ENCODE data around the gene GTF2F1. TPM values are rescaled to one million over a fixed set of nuclear protein-coding genes. Genes with fewer than 3 reads are reported as not detected.

The GTF2F1 gene
- total and polyA plus RNA-seq, 4 donors = 7.4 to 24.4 (median 16.8) TPM

DNA sequence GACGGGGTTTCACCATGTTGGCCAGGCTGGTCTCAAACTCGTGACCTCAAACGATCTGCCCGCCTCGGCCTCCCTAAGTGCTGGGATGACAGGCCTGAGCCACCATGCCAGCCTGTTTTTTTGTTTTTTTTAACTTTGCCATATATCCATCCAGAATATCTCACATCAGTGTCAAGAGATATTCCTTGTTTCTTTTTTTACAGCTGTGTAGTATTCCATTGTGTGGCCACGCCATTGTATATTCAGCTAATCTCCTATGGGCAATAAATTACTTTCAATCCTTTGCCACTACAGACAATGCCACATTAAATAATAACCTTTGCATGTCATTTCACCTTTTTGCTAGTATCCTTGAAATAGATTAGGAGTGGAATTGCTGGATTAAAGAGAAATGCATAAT, 16.4 kb upstream of the GTF2F1 start:
- no peak overlapping the region for H3K27ac ChIP-seq (ENCODE audit: low read depth in 1 of 2, low read length in 2 of 2)
- no peak overlapping the region for H3K4me3 ChIP-seq (ENCODE audit: low read depth in 1 of 3, low read length in 3 of 3)
- WGBS = 96% methylated on average over 6 of the region's 6 CpGs
- H3K9me3 ChIP-seq (ENCODE audit: control insufficient read depth in 4 of 4, low read length in 3 of 4) = no peaks in the 10 kb centered on the region
- TF ChIP-seq GABPA (IDR thresholded peaks at IDR 0.05 in 1 of 2, conservative IDR thresholded peaks at IDR 0.05 in 1 of 2) (no peak), JUND (IDR thresholded peaks at IDR 0.05) (no peak), RAD21 (IDR thresholded peaks at IDR 0.05) (no peak), YY1 (IDR thresholded peaks at IDR 0.05) (no peak), FOXA2 (IDR thresholded peaks at IDR 0.05) (no peak), ATF3 (IDR thresholded peaks at IDR 0.05) (no peak)
- TF ChIP-seq, protein P1, sequence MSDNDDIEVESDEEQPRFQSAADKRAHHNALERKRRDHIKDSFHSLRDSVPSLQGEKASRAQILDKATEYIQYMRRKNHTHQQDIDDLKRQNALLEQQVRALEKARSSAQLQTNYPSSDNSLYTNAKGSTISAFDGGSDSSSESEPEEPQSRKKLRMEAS (IDR thresholded peaks at IDR 0.05) = no peak
- no peak for DNase-seq (ENCODE audit: low spot score)
- H3K9ac ChIP-seq (ENCODE audit: low read depth in 1 of 2, low read length in 2 of 2) = no peak overlapping the region
- H3K4me1 ChIP-seq (ENCODE audit: control insufficient read depth in 4 of 4, insufficient read depth in 4 of 4, low read length in 3 of 4) = no peaks in the 10 kb centered on the region
- H3K36me3 ChIP-seq (ENCODE audit: control insufficient read depth in 4 of 4, insufficient read depth in 3 of 4, low read depth in 1 of 4, low read length in 3 of 4) = peaks cover 2 to 4% (median 3%) of the 10 kb centered on the region in 4 donors
- no peaks in the 10 kb centered on the region for H3K27me3 ChIP-seq (ENCODE audit: control insufficient read depth in 4 of 4, insufficient read depth in 4 of 4, low read length in 3 of 4)

- no peak for TF ChIP-seq JUND (IDR thresholded peaks at IDR 0.05)
- no peak for TF ChIP-seq GABPA (IDR thresholded peaks at IDR 0.05 in 1 of 2, conservative IDR thresholded peaks at IDR 0.05 in 1 of 2)
- TF ChIP-seq HNF4A (conservative IDR thresholded peaks at IDR 0.05) = no peak
- no peak for TF ChIP-seq SP1 (IDR thresholded peaks at IDR 0.05)
- no peak for TF ChIP-seq FOXA1 (IDR thresholded peaks at IDR 0.05)
- TF ChIP-seq ATF3 (IDR thresholded peaks at IDR 0.05) = no peak
- TF ChIP-seq, protein P2, sequence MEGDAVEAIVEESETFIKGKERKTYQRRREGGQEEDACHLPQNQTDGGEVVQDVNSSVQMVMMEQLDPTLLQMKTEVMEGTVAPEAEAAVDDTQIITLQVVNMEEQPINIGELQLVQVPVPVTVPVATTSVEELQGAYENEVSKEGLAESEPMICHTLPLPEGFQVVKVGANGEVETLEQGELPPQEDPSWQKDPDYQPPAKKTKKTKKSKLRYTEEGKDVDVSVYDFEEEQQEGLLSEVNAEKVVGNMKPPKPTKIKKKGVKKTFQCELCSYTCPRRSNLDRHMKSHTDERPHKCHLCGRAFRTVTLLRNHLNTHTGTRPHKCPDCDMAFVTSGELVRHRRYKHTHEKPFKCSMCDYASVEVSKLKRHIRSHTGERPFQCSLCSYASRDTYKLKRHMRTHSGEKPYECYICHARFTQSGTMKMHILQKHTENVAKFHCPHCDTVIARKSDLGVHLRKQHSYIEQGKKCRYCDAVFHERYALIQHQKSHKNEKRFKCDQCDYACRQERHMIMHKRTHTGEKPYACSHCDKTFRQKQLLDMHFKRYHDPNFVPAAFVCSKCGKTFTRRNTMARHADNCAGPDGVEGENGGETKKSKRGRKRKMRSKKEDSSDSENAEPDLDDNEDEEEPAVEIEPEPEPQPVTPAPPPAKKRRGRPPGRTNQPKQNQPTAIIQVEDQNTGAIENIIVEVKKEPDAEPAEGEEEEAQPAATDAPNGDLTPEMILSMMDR (IDR thresholded peaks at IDR 0.05; ENCODE audit: low read depth, low read length, missing input control) = no peak
- TF ChIP-seq, protein P1 (IDR thresholded peaks at IDR 0.05) = no peak
- no peak for DNase-seq (ENCODE audit: low spot score)
- H3K4me3 ChIP-seq (ENCODE audit: low read depth in 1 of 3, low read length in 3 of 3) = no peak overlapping the region
- H3K4me1 ChIP-seq (ENCODE audit: control insufficient read depth in 4 of 4, insufficient read depth in 4 of 4, low read length in 3 of 4) = peaks cover 0 to 2% (median under 1%) of the 10 kb centered on the region in 4 donors
- no peak overlapping the region for H3K9ac ChIP-seq (ENCODE audit: low read depth in 1 of 2, low read length in 2 of 2)
- no peak overlapping the region for H3K27ac ChIP-seq (ENCODE audit: low read depth in 1 of 2, low read length in 2 of 2)
- no peaks in the 10 kb centered on the region for H3K27me3 ChIP-seq (ENCODE audit: control insufficient read depth in 4 of 4, insufficient read depth in 4 of 4, low read length in 3 of 4)
- no peaks in the 10 kb centered on the region for H3K36me3 ChIP-seq (ENCODE audit: control insufficient read depth in 4 of 4, insufficient read depth in 3 of 4, low read depth in 1 of 4, low read length in 3 of 4)
- 86% methylated on average over 5 of the region's 5 CpGs for WGBS
- no peaks in the 10 kb centered on the region for H3K9me3 ChIP-seq (ENCODE audit: control insufficient read depth in 4 of 4, low read length in 3 of 4)
Measured at GRCh38 chr19:6406401-6406800, 13.4 kb upstream of the GTF2F1 start.

DNA sequence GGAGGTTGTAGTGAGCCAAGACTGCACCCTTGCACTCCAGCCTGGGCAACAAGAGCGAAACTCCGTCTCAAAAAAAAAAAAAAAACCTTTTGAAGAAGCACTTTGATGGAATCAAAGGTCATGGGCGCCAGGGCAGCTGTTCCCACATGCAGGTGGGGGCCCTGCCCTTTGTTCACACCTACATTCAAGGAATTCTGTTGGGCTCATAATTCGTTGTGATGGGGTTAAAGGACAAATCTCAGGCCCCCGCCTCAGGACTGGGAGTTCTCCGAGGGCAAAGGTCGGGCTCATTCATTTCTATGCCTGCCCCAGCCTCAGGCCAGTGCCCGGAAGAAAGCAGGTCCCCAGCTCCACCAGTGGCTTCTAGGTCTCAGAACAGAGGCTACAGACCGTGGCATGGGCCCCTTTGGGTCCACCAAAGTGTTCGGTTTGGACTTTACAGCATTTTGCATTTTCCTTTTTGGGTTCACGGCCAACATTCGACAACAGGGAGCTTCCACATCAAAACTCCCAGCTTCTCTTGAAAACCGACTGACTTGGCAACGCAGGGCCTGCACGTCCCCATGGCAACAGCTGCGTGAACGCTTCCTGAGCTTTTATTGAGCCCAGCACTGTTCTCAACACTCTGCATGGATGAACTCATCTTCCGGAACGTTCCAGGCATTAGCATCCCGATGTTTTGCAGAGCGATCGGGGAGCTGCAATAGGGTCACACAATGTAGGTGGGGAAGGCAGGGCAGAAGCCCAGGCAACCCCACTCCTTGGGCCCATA, 10.1 kb upstream of the GTF2F1 start:
- H3K27ac ChIP-seq (ENCODE audit: low read depth in 1 of 2, low read length in 2 of 2) = no peak overlapping the region
- no peak overlapping the region for H3K4me3 ChIP-seq (ENCODE audit: low read depth in 1 of 3, low read length in 3 of 3)
- no peak overlapping the region for H3K9ac ChIP-seq (ENCODE audit: low read depth in 1 of 2, low read length in 2 of 2)
- 54% methylated on average over 22 of the region's 22 CpGs for WGBS
- DNase-seq (ENCODE audit: low spot score) = no peak
- peaks cover 0 to 2% (median under 1%) of the 10 kb centered on the region in 4 donors for H3K4me1 ChIP-seq (ENCODE audit: control insufficient read depth in 4 of 4, insufficient read depth in 4 of 4, low read length in 3 of 4)
- H3K9me3 ChIP-seq (ENCODE audit: control insufficient read depth in 4 of 4, low read length in 3 of 4) = no peaks in the 10 kb centered on the region
- H3K36me3 ChIP-seq (ENCODE audit: control insufficient read depth in 4 of 4, insufficient read depth in 3 of 4, low read depth in 1 of 4, low read length in 3 of 4) = no peaks in the 10 kb centered on the region
- H3K27me3 ChIP-seq (ENCODE audit: control insufficient read depth in 4 of 4, insufficient read depth in 4 of 4, low read length in 3 of 4) = no peaks in the 10 kb centered on the region
- no peak for TF ChIP-seq JUND (IDR thresholded peaks at IDR 0.05)
- TF ChIP-seq FOXA2 (IDR thresholded peaks at IDR 0.05) = no peak
- no peak for TF ChIP-seq GABPA (IDR thresholded peaks at IDR 0.05 in 1 of 2, conservative IDR thresholded peaks at IDR 0.05 in 1 of 2)
- peak; percentile 22 for TF ChIP-seq NR2F2 (IDR thresholded peaks at IDR 0.05)
- TF ChIP-seq SP1 (IDR thresholded peaks at IDR 0.05) = no peak
- TF ChIP-seq, protein P2 (IDR thresholded peaks at IDR 0.05; ENCODE audit: low read depth, low read length, missing input control) = no peak
- TF ChIP-seq, protein P1 (IDR thresholded peaks at IDR 0.05) = no peak
- no peak for TF ChIP-seq YY1 (IDR thresholded peaks at IDR 0.05)
- TF ChIP-seq HNF4A (conservative IDR thresholded peaks at IDR 0.05) = peak; percentile 11 to 43
- TF ChIP-seq, protein P3, sequence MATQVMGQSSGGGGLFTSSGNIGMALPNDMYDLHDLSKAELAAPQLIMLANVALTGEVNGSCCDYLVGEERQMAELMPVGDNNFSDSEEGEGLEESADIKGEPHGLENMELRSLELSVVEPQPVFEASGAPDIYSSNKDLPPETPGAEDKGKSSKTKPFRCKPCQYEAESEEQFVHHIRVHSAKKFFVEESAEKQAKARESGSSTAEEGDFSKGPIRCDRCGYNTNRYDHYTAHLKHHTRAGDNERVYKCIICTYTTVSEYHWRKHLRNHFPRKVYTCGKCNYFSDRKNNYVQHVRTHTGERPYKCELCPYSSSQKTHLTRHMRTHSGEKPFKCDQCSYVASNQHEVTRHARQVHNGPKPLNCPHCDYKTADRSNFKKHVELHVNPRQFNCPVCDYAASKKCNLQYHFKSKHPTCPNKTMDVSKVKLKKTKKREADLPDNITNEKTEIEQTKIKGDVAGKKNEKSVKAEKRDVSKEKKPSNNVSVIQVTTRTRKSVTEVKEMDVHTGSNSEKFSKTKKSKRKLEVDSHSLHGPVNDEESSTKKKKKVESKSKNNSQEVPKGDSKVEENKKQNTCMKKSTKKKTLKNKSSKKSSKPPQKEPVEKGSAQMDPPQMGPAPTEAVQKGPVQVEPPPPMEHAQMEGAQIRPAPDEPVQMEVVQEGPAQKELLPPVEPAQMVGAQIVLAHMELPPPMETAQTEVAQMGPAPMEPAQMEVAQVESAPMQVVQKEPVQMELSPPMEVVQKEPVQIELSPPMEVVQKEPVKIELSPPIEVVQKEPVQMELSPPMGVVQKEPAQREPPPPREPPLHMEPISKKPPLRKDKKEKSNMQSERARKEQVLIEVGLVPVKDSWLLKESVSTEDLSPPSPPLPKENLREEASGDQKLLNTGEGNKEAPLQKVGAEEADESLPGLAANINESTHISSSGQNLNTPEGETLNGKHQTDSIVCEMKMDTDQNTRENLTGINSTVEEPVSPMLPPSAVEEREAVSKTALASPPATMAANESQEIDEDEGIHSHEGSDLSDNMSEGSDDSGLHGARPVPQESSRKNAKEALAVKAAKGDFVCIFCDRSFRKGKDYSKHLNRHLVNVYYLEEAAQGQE (IDR thresholded peaks at IDR 0.05) = no peak

Data from liver (tissue), 9 donors.